PC-3 (cell line): Measurements from ENCODE around the gene KRT2. TPM values are rescaled to one million over a fixed set of nuclear protein-coding genes. Genes with fewer than 3 reads are reported as not detected.

ENCODE experiments used
- ATAC-seq: fragments of 200-7000 bp; cut with Tn5 transposase; 2 replicates; pipeline ENCODE4 v1.9.1; 2020; ENCODE audit warnings: mild to moderate bottlenecking, moderate library complexity
- BruUV-seq: library from RNA; stranded (reverse); fragments of 400-500 nt; replicated peaks from 2 replicates; lab custom pipeline; 2021; lab: Mats Ljungman, UMichigan
- CTCF ChIA-PET: fragments of 300-600 bp; sonication (Branson Sonifier 250); formaldehyde crosslinking; loops from one replicate; lab custom pipeline; 2022; ENCODE audit warnings: antibody characterized with exemption; lab: Charles Lee
- POLR2A ChIA-PET: fragments of 300-600 bp; sonication (Branson Sonifier 250); formaldehyde crosslinking; loops from one replicate; lab custom pipeline; 2022; ENCODE audit warnings: antibody characterized with exemption; ENCODE audit not compliant: unreplicated experiment; lab: Charles Lee
- DNase-seq: peaks from one replicate; pipeline ENCODE4 v3.0.0-alpha.2; 2015
- H2AFZ ChIP-seq: fragments of 300-600 bp; sonication (generic); 2 replicates; pipeline ENCODE4 v1.6.0; 2016; ENCODE audit warnings: antibody characterized with exemption, low read length
- H3F3A ChIP-seq: fragments of 300-600 bp; sonication (generic); one replicate; pipeline ENCODE4 v1.6.0; 2017; ENCODE audit warnings: antibody characterized with exemption, low read length, control low read depth, mild to moderate bottlenecking; ENCODE audit not compliant: unreplicated experiment
- H3K27ac ChIP-seq: fragments of 300-600 bp; sonication (generic); 2 replicates; pipeline ENCODE4 v1.5.1; 2016; ENCODE audit warnings: mild to moderate bottlenecking, low read length
- H3K27me3 ChIP-seq: fragments of 300-600 bp; sonication (generic); 2 replicates; pipeline ENCODE4 v1.6.1; 2016; ENCODE audit warnings: low read length, mixed read lengths
- H3K36me3 ChIP-seq: fragments of 300-600 bp; sonication (generic); 2 replicates; pipeline ENCODE4 v1.6.1; 2016; ENCODE audit warnings: low read depth, mixed run types, low read length, mixed read lengths
- H3K4me1 ChIP-seq: fragments of 300-600 bp; sonication (generic); 2 replicates; pipeline ENCODE4 v1.5.1; 2016; ENCODE audit warnings: low read length; ENCODE audit not compliant: insufficient read depth
- H3K4me2 ChIP-seq: fragments of 300-600 bp; sonication (generic); 2 replicates; pipeline ENCODE4 v1.6.0; 2016; ENCODE audit warnings: low read length
- H3K4me3 ChIP-seq: fragments of 300-600 bp; sonication (generic); 2 replicates; pipeline ENCODE4 v1.5.1; 2016; ENCODE audit warnings: mild to moderate bottlenecking, low read length, mixed read lengths
- H3K79me2 ChIP-seq: fragments of 300-600 bp; sonication (generic); 2 replicates; pipeline ENCODE4 v1.6.1; 2017; ENCODE audit warnings: low read length, mixed read lengths
- H3K9ac ChIP-seq: fragments of 300-600 bp; sonication (generic); 2 replicates; pipeline ENCODE4 v1.6.0; 2016; ENCODE audit warnings: mild to moderate bottlenecking, low read length
- H3K9me2 ChIP-seq: fragments of 300-600 bp; sonication (generic); replicated peaks from 2 replicates; pipeline ENCODE4 v1.6.1; 2016; ENCODE audit warnings: mixed run types, low read length, mixed read lengths
- H3K9me3 ChIP-seq: fragments of 300-600 bp; sonication (generic); 2 replicates; pipeline ENCODE4 v1.6.1; 2016; ENCODE audit warnings: low read length, mixed read lengths
- H4K20me1 ChIP-seq: fragments of 300-600 bp; sonication (generic); 2 replicates; pipeline ENCODE4 v1.6.1; 2016; ENCODE audit warnings: low read length, mixed read lengths
- CTCF ChIP-seq: fragments of 300-600 bp; sonication (generic); conservative IDR thresholded peaks from 2 replicates; pipeline ENCODE4 v1.5.1; 2017; ENCODE audit warnings: antibody characterized with exemption, low read depth, mild to moderate bottlenecking, low read length
- EZH2 ChIP-seq: fragments of 300-600 bp; sonication (generic); IDR thresholded peaks from one replicate; pipeline ENCODE4 v1.6.1; 2017; ENCODE audit warnings: antibody characterized with exemption, mild to moderate bottlenecking, low read length; ENCODE audit not compliant: unreplicated experiment
- EZH2phosphoT487 ChIP-seq: fragments of 300-600 bp; sonication (generic); IDR thresholded peaks from 2 replicates; pipeline ENCODE4 v1.6.1; 2018; ENCODE audit warnings: mild to moderate bottlenecking, antibody characterized with exemption, low read length, borderline replicate concordance
- intact Hi-C: fragments of 100-400 bp; cut with micrococcal nuclease; formaldehyde crosslinking; loops from 2 replicates; pipeline ENCODE4 v1.9.0; 2023
- total RNA-seq: library from RNA; depleted of rRNA; stranded (reverse); fragments of >200 nt; gene quantifications from 2 replicates; pipeline ENCODE4 v1.2.3, GENCODE V29; 2014

KRT2 gene
- total RNA-seq, 1 experiment from 2014 or later: not detected

- Histone ChIP-seq H3K79me2 (no peaks in the 10 kb centered on the region), H3K9ac (no peak overlapping the region), H3K27ac (no peak overlapping the region), H3K4me2 (no peak overlapping the region), H3K36me3 (no peaks in the 10 kb centered on the region), H3K9me2 (no peaks in the 10 kb centered on the region), H3K27me3 (0 out of 2 replicates have a peak, but pooled peaks cover 12% of the 10 kb centered on the region), H2AFZ (no peak overlapping the region), H4K20me1 (no peaks in the 10 kb centered on the region), H3K9me3 (no peaks in the 10 kb centered on the region), H3K4me1 (no peaks in the 10 kb centered on the region), H3F3A (no peaks in the 10 kb centered on the region), H3K4me3 (no peak overlapping the region)
- POLR2A ChIA-PET: no interaction called here
- BruUV-seq: no TSS peak
- no peak for ATAC-seq
- DNase-seq: no peak
- CTCF ChIA-PET: no interaction called here
- intact Hi-C loops: no loop called here
- no peak for TF ChIP-seq EZH2
- TF ChIP-seq CTCF: no peak
- no peak for TF ChIP-seq EZH2phosphoT487
These were observed 20.1 kb downstream of the KRT2 start for GRCh38 chr12:52631676-52632459.

- no peaks in the 10 kb centered on the region for H4K20me1 ChIP-seq
- intact Hi-C loops: no loop called here
- no peaks in the 10 kb centered on the region for H3K4me1 ChIP-seq
- BruUV-seq: no TSS peak
- H3K4me2 ChIP-seq: no peak overlapping the region
- H3K9me2 ChIP-seq: no peaks in the 10 kb centered on the region
- 0 out of 2 replicates have a peak, but pooled peaks cover 12% of the 10 kb centered on the region for H3K27me3 ChIP-seq
- TF ChIP-seq EZH2phosphoT487 (no peak), CTCF (no peak), EZH2 (no peak)
- ChIA-PET POLR2A (no interaction called here), CTCF (no interaction called here)
- H3K9me3 ChIP-seq: no peaks in the 10 kb centered on the region
- no peaks in the 10 kb centered on the region for H3K79me2 ChIP-seq
- H3K27ac ChIP-seq: no peak overlapping the region
- H3K36me3 ChIP-seq: no peaks in the 10 kb centered on the region
- ATAC-seq (no peak), DNase-seq (no peak)
- no peaks in the 10 kb centered on the region for H3F3A ChIP-seq
- no peak overlapping the region for H3K9ac ChIP-seq
- no peak overlapping the region for H2AFZ ChIP-seq
- no peak overlapping the region for H3K4me3 ChIP-seq
These were observed 20.7 kb downstream of the KRT2 start for GRCh38 chr12:52631264-52631663.

- H3K9me2 ChIP-seq: no peaks in the 10 kb centered on the region
- POLR2A ChIA-PET: no interaction called here
- BruUV-seq: no TSS peak
- intact Hi-C loops: no loop called here
- no peaks in the 10 kb centered on the region for H4K20me1 ChIP-seq
- TF ChIP-seq EZH2: no peak
- no peak for TF ChIP-seq CTCF
- TF ChIP-seq EZH2phosphoT487: no peak
- no peaks in the 10 kb centered on the region for H3K4me1 ChIP-seq
- H3K27ac ChIP-seq: no peak overlapping the region
- H3K4me2 ChIP-seq: no peak overlapping the region
- no peak overlapping the region for H3K4me3 ChIP-seq
- DNase-seq (no peak), ATAC-seq (no peak)
- H3F3A ChIP-seq: no peaks in the 10 kb centered on the region
- no peak overlapping the region for H3K9ac ChIP-seq
- 0 out of 2 replicates have a peak, but pooled peaks cover 12% of the 10 kb centered on the region for H3K27me3 ChIP-seq
- H3K9me3 ChIP-seq: no peaks in the 10 kb centered on the region
- CTCF ChIA-PET: no interaction called here
- H2AFZ ChIP-seq: no peak overlapping the region
- no peaks in the 10 kb centered on the region for H3K79me2 ChIP-seq
- no peaks in the 10 kb centered on the region for H3K36me3 ChIP-seq
These were observed 21.3 kb downstream of the KRT2 start for GRCh38 chr12:52630599-52631200.
